HG02870 (cell line): ENCODE data around the gene SMYD5.

ENCODE experiments used
- ATAC-seq: cut with Tn5 transposase; IDR thresholded peaks from one replicate; pipeline ENCODE4 v1.9.1; 2021; ENCODE audit warnings: mild to moderate bottlenecking, moderate library complexity; ENCODE audit not compliant: unreplicated experiment

SMYD5 gene

DNA sequence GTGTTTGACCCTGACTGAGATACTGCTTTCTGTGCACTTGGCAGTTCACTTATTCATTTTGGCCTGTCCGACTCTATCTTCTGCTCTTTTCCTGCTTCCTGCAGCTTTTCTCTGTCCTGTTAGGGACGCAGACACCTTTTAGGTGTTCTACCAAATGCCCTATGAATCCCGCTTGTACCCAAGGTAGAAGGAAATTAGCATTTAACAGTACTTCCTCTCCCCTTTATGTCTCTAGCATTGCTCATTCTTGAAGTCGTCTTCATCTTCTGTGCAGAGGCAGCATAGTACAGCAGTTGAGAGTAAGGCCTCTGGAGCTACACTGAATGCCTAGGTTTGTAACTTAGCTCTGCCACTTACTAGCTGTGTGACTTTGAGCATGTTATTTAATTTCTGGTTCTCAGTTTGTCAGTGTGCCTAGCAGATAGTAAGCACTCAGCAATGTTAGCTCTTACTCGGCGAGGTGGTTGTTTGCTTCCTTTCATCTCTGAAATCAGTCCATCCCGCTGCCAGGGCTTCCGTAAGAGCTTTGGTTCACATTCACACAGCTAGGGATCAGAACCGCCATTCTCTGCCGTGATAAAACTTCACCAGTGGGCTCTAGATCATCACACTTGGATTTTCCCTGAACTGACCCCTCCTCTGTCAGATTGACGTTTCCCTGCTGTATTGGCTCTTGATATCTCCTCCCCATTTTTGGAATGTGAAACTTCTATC, 21.4 kb downstream of the SMYD5 start:
- ATAC-seq, result no peak

DNA sequence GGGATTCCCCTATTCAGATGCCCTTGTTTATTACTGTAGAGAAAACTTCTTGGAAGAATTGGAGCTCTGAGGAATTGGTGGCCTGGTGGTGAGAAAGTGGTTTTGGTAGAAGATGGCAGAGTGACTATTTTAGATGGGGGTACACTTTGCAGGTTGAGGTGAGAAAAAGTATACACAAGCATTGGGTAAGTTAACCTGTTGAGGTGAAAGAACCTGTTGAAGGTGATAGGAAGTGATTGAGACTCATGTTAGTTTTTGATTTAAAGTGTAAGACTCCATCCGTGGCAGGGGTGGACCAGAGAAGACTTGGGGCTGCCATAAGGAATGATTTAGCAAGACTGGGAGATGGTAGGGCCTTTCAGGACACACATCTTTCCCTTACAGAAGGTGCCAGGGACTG, 23.1 kb downstream of the SMYD5 start:
- ATAC-seq, result no peak

DNA sequence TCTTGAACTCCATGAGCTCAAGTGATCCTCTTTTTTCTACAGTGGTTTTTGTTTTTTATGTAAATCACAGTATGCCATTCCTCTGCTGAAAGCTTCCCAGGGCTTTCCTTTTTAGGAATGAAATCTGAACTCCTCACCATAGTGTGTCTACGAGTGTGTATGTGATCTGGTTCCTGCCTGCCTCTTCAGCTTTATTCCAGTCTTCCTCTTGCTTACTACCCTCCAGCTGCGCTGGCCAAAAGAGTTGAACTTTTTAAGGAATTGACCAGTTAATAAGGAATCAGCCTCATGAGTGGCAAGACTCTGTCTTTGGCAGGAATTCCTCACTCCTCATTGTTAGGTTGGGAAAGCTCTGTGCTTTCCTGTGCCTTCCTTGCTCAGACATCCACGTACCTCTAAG, 24.1 kb downstream of the SMYD5 start:
- no peak for ATAC-seq

DNA sequence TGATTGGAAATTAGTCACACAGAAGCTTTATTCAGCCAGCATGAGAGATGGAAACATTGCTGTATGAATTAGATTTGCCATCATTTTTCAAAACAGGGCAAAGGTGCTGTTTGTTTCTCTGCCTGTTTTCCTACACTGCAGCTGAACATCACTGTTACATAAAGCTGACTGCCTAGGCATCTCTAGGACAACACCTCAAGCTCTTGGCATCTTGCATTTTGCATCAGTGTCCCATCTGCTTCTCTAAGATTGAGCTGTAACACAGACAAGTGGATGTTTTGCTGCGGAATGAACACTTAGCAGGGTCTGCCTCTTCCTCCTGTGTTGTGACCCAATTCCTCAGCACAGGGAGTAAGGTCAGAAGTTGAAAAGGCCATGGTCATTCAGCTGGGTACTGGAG, 24.9 kb downstream of the SMYD5 start:
- no peak for ATAC-seq

GRCh38 chr2:73239776-73240175, 25.7 kb downstream of the SMYD5 start:
- no peak for ATAC-seq

- ATAC-seq, result no peak
Observed at GRCh38 chr2:73243884-73244570, 30.0 kb downstream of the SMYD5 start.

DNA sequence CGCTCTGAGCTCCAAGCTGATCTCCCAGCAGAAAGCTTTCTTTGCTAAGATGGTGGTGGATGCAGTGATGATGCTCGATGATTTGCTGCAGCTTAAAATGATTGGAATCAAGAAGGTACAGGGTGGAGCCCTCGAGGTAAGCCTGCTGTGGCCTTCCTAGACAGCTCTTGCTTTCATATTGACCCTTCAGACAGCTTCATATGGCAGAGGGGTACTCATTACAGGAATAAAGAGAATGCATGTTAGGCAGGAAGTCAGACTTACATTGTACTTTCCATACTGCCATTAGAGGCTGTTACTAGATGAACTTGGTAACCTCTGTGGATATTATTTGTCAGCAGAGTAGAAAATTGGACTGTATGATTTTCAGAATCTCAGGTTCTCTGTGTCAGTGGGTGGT, 30.5 kb downstream of the SMYD5 start:
- no peak for ATAC-seq

GRCh38 chr2:73246850-73247249, 32.8 kb downstream of the SMYD5 start:
- no peak for ATAC-seq

DNA sequence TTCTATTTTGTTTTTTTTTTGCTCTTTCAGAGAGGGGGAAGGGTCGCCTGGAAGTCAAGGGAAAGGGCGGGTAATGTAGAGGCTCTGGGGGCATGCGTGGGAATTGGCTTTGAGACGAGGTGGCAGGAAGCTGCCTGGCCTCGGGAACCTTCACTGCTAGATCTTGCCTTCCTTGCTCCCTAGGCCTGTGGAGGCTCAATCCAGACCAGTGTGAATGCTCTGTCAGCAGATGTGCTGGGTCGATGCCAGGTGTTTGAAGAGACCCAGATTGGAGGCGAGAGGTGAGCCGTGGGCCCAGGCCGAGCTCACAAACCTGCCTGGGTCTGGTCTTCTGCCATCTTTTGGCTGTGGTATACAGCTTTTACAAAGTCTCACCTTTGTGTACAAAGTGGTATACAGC, 35.6 kb downstream of the SMYD5 start:
- ATAC-seq, result no peak

GRCh38 chr2:73250872-73251846, 37.1 kb downstream of the SMYD5 start:
- no peak for ATAC-seq

DNA sequence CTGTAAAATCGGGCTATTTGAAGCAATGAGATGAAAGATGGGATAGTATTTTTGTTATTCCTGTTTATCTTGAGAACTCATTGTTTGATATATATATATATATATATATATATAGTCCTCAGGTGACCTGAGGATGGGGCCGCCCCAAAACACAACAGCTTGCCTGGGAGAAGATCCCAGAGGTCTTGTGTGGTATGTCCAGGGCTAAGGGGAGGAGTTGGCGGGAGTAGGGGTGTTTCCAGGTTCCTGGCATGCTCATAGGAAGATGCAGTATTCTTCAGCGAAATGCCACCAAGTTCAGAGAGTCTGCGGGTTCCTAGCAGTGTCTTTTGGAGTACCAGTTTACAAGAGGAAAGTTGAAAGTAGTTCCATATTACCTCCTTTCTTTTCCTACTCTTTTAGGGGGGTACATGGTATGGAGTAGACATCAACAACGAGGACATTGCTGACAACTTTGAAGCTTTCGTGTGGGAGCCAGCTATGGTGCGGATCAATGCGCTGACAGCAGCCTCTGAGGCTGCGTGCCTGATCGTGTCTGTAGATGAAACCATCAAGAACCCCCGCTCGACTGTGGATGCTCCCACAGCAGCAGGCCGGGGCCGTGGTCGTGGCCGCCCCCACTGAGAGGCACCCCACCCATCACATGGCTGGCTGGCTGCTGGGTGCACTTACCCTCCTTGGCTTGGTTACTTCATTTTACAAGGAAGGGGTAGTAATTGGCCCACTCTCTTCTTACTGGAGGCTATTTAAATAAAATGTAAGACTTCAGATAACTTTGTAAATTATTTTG, 38.4 kb downstream of the SMYD5 start:
- no peak for ATAC-seq

DNA sequence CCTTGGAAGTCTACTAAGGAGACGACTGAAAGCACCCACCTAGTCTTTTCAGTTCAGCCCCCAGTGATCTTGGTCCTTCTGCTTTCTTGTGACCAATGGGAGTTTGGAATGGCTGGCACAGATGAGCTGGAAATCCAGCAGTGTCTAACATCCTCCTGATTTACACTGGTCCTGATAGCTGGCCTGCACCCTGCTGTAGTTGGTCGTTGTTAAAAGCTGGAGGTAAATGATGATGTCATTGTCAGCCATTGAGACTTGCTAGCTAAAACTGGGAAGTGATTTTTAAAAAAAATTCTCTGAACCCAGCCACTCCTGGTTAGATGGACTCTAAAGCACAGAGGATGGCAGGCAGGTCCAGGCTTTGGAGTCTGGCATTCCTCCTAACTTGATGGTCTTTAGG, 39.4 kb downstream of the SMYD5 start:
- no peak for ATAC-seq

DNA sequence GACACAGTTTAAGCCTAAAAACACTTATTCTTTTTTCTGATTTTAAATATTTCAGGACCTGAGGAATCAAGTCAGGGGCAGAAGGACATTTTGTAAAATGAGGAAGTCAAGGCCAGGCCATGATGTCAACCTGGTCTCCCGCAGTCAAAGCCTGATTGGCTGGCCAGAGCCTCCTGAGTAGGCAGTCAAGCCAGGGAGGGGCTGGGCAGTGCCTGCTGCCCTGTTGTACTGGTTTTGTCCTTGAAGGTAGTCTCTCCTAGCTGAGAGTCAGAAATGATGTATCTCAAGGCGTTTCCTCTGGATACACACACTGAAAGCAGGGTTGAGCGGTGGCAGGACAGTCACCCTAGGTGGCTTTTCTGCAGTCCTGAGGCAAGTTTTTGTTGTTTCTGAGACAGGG, 39.9 kb downstream of the SMYD5 start:
- no peak for ATAC-seq

DNA sequence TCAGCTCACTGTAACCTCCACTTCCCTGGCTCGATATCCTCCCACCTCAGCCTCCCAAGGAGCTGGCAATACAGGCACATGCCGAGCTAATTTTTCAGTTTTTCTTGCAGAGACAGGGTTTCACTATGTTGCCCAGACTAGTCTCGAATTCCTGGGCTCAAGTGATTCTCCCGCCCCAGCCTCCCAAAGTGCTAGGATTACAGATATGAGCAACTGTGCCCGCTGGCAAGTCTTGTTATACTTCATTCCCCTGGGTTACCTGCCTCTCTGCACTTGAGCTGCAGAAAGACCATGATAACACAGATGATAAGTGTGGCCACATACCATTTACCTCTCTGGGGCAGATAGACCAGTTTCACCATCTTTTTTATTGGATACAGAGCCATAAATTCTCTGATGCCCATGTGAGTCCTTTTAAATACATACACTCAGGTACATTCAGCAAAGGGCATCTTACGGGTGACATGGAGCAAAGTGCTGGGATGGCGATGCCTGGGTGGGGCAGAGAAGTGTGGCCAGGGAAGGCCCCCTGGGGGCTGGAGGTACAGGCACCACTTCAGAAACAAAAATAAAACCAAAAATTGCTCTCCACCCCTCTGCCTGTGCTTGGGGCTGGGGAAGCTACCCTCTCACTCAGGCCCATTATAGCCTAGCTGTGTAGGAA, 40.4 kb downstream of the SMYD5 start:
- no peak for ATAC-seq

GRCh38 chr2:73255007-73255644, 41.1 kb downstream of the SMYD5 start:
- ATAC-seq, result no peak

GRCh38 chr2:73255907-73256617, 42.0 kb downstream of the SMYD5 start:
- no peak for ATAC-seq

DNA sequence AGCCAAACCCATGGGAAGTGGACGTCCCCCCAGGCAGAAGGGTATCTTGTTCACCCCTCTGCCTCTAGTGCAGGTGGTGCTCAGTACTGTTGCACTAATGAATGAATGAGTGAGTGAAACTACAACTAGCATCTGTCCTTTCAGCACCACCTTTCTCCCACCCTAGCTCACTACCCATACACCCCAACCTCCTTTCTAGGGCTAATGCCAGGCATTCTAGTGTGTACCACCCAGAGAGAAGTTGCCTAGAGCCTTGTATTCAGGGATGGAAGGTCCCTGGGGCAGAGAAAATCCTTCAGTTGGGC, 42.5 kb downstream of the SMYD5 start:
- no peak for ATAC-seq

DNA sequence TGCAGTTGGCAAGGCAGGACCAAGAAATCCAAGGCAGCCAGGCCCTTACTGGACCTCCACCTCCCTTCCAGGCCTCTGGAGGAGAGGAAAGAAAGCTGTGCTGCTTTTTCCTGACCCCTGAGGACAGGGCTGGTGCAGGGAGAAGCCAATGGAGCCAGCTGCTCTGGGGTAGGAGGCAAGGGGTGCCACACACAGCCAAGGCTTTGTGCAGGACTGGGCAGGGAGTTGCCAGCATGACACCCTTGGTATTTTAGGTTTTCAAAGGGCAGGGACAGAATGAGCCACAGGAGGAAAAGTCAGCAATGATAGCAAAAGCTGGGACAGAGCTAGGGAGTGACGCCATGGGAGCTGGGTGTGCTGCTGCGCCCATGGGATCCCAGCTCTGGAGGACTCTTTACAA, 43.0 kb downstream of the SMYD5 start:
- no peak for ATAC-seq

- ATAC-seq, result no peak
Observed at GRCh38 chr2:73257425-73258125, 43.5 kb downstream of the SMYD5 start.
